Upper lobe of left lung (tissue), 4 donors: Measurements from ENCODE around the gene BAX.

Experiments used
- CTCF ChIP-seq, 6 experiments: fragments of 450-650 bp in 4 of 6; fragments of 200-600 bp in 2 of 6; sonication (generic) in 2 of 6; IDR thresholded peaks; one replicate each; pipeline ENCODE4 v1.5.1; 2016 to 2019; ENCODE audit warnings: antibody characterized with exemption in 6 of 6
- EP300 ChIP-seq, 4 donors: sonication (generic); formaldehyde crosslinking; IDR thresholded peaks; one replicate each; pipeline ENCODE4 v1.5.1; 2017; ENCODE audit warnings: antibody characterized with exemption in 4 of 4, control low read depth in 2 of 4
- POLR2A ChIP-seq, 4 donors: fragments of 450-650 bp; IDR thresholded peaks; one replicate each; pipeline ENCODE4 v1.5.1; 2016 to 2017; ENCODE audit warnings: antibody characterized with exemption in 4 of 4, mild to moderate bottlenecking in 2 of 4
- POLR2AphosphoS5 ChIP-seq, 2 donors: sonication (generic); formaldehyde crosslinking; IDR thresholded peaks; one replicate each; pipeline ENCODE4 v1.5.1; 2017; ENCODE audit warnings: antibody characterized with exemption in 2 of 2

GRCh38 chr19:48958006-48958405 lies 3.3 kb downstream of the BAX start:
- TF ChIP-seq EP300 (IDR thresholded peaks at IDR 0.05) (no peak), CTCF (IDR thresholded peaks at IDR 0.05) (no peak), POLR2A (IDR thresholded peaks at IDR 0.05) (no peak), POLR2AphosphoS5 (IDR thresholded peaks at IDR 0.05) (no peak)
